ENCODE data around the gene CD3G. TPM values are rescaled to one million over a fixed set of nuclear protein-coding genes. Genes with fewer than 3 reads are reported as not detected.

Gene CD3G
- total RNA-seq (0.34 TPM in 2 replicates), polyA plus RNA-seq (0.76 and 0.98 TPM in 2 replicates), polyA minus RNA-seq (1.6 TPM in 1 of 2 replicates, not detected in the other)
- 0.35 TPM for total RNA-seq (2013)

- DNase-seq (no peak), ATAC-seq (ENCODE audit: low read depth) (no peak)
- TF ChIP-seq EZH2 (IDR thresholded peaks at IDR 0.05; ENCODE audit: borderline replicate concordance, insufficient read depth, low read depth, low read length, poor library complexity, severe bottlenecking) (no peak), CTCF (IDR thresholded peaks at IDR 0.05) (no peak)
- peaks cover 0 to under 1% of the 10 kb centered on the region in 2 donors for H3K4me1 ChIP-seq (ENCODE audit: control insufficient read depth in 2 of 2, insufficient read depth in 2 of 2, low read length in 2 of 2)
- H3K9ac ChIP-seq (ENCODE audit: low read length) = no peak within 1 kb of the TSS
- intact Hi-C loops (cut with micrococcal nuclease) = no loop called here
- Mint-ChIP-seq H3K27me3 (peaks cover 19% of the 10 kb centered on the region), H3K4me1 (peaks cover 4% of the 10 kb centered on the region), H3K27ac (no peak within 1 kb of the TSS), H3K4me3 (no peak within 1 kb of the TSS), H3K9me3 (ENCODE audit: insufficient read depth) (no peaks in the 10 kb centered on the region)
- no peak within 1 kb of the TSS for H2AFZ ChIP-seq (ENCODE audit: insufficient read depth, low read depth, low read length, poor library complexity, severe bottlenecking)
- H3K27me3 ChIP-seq (replicated peaks in 1 of 4; ENCODE audit: control extremely low read depth in 1 of 4, control insufficient read depth in 3 of 4, insufficient read depth in 4 of 4, low read length in 3 of 4) = peaks cover 0 to 4% (median under 1%) of the 10 kb centered on the region in 4 experiments
- ChIA-PET CTCF (no interaction called here), POLR2A (no interaction called here)
- no peaks in the 10 kb centered on the region for H4K20me1 ChIP-seq (ENCODE audit: control insufficient read depth, insufficient read depth, low read length, poor library complexity, severe bottlenecking)
- WGBS (ENCODE audit: insufficient coverage) = 93% methylated on average over 6 of the region's 6 CpGs
- H3K4me3 ChIP-seq (ENCODE audit: control extremely low read depth in 1 of 5, extremely low read depth in 1 of 5, insufficient read depth in 1 of 5, low read depth in 2 of 5, low read length in 4 of 5) = no peak within 1 kb of the TSS
- no peak within 1 kb of the TSS for H3K27ac ChIP-seq (ENCODE audit: low read length in 2 of 2)
- H3K79me2 ChIP-seq (ENCODE audit: control insufficient read depth, insufficient read depth, low read length) = no peaks in the 10 kb centered on the region
- H3K4me2 ChIP-seq (replicated peaks; ENCODE audit: low read depth, low read length, poor library complexity, severe bottlenecking) = no peak within 1 kb of the TSS
- no peaks in the 10 kb centered on the region for H3K36me3 ChIP-seq (replicated peaks in 1 of 2; ENCODE audit: control extremely low read depth in 1 of 2, control insufficient read depth in 1 of 2, extremely low read depth in 1 of 2, insufficient read depth in 2 of 2, low read length in 1 of 2)
- H3K9me3 ChIP-seq (ENCODE audit: control extremely low read depth in 1 of 3, control insufficient read depth in 2 of 3, insufficient read depth in 1 of 3, low read length in 2 of 3) = no peaks in the 10 kb centered on the region
Observed at GRCh38 chr11:118343981-118344515, at the start of gene CD3G. TSS of gene CD3G (plus strand) at chr11:118344344. CDS start at chr11:118344424, 80 bp downstream.

- Histone ChIP-seq H3K9ac (ENCODE audit: low read length) (no peak overlapping the region), H3K9me3 (ENCODE audit: control extremely low read depth in 1 of 3, control insufficient read depth in 2 of 3, insufficient read depth in 1 of 3, low read length in 2 of 3) (no peaks in the 10 kb centered on the region), H3K27ac (ENCODE audit: low read length in 2 of 2) (no peak overlapping the region), H3K27me3 (replicated peaks in 1 of 4; ENCODE audit: control extremely low read depth in 1 of 4, control insufficient read depth in 3 of 4, insufficient read depth in 4 of 4, low read length in 3 of 4) (peaks cover 0 to 7% (median 2%) of the 10 kb centered on the region in 4 experiments), H3K4me2 (replicated peaks; ENCODE audit: low read depth, low read length, poor library complexity, severe bottlenecking) (no peak overlapping the region), H3K36me3 (replicated peaks in 1 of 2; ENCODE audit: control extremely low read depth in 1 of 2, control insufficient read depth in 1 of 2, extremely low read depth in 1 of 2, insufficient read depth in 2 of 2, low read length in 1 of 2) (no peaks in the 10 kb centered on the region), H3K4me1 (ENCODE audit: control insufficient read depth in 2 of 2, insufficient read depth in 2 of 2, low read length in 2 of 2) (no peaks in the 10 kb centered on the region), H3K79me2 (ENCODE audit: control insufficient read depth, insufficient read depth, low read length) (no peaks in the 10 kb centered on the region), H3K4me3 (ENCODE audit: control extremely low read depth in 1 of 5, extremely low read depth in 1 of 5, insufficient read depth in 1 of 5, low read depth in 2 of 5, low read length in 4 of 5) (no peak overlapping the region), H2AFZ (ENCODE audit: insufficient read depth, low read depth, low read length, poor library complexity, severe bottlenecking) (no peak overlapping the region), H4K20me1 (ENCODE audit: control insufficient read depth, insufficient read depth, low read length, poor library complexity, severe bottlenecking) (no peaks in the 10 kb centered on the region)
- H3K27ac Mint-ChIP-seq = no peak overlapping the region
- ChIA-PET POLR2A (no interaction called here), CTCF (interaction anchor here (0.7 to 2.9 kb wide), 29 partner anchors 7 to 881 kb away, joined by 3 to 45 read pairs (median 6); partner anchors contain the start of genes CD3E and UBE4A)
- ATAC-seq (ENCODE audit: low read depth) (no peak), DNase-seq (no peak)
- no peak overlapping the region for H3K4me3 Mint-ChIP-seq
- H3K9me3 Mint-ChIP-seq (ENCODE audit: insufficient read depth) = no peaks in the 10 kb centered on the region
- intact Hi-C loops (cut with micrococcal nuclease) = loop anchor here (1.0 kb wide), 1 partner anchor 193 kb away; no protein-coding TSS in a partner anchor
- no peak for TF ChIP-seq EZH2 (IDR thresholded peaks at IDR 0.05; ENCODE audit: borderline replicate concordance, insufficient read depth, low read depth, low read length, poor library complexity, severe bottlenecking)
- TF ChIP-seq CTCF (IDR thresholded peaks at IDR 0.05) = no peak
- H3K27me3 Mint-ChIP-seq = peaks cover 23% of the 10 kb centered on the region
- peaks cover 2% of the 10 kb centered on the region for H3K4me1 Mint-ChIP-seq
- WGBS (ENCODE audit: insufficient coverage) = 54% methylated on average over 4 of the region's 5 CpGs
Observed at GRCh38 chr11:118295199-118295598, 48.9 kb upstream of the CD3G start.

All from B cell (primary cell).